SH-SY5Y (cell line): ENCODE results near the gene ALS2CL.
A peak's percentile ranks its signal among the peaks of the same experiment; 100 is the strongest.

Source experiments
- GATA2 ChIP-seq: IDR thresholded peaks from 2 replicates; pipeline ENCODE4 v1.6.1; 2011; ENCODE audit warnings: mild to moderate bottlenecking, low read depth, low read length
- GATA3 ChIP-seq: IDR thresholded peaks from 2 replicates; pipeline ENCODE4 v1.6.1; 2011; ENCODE audit warnings: low read depth, mild to moderate bottlenecking, low read length, moderate library complexity

DNA sequence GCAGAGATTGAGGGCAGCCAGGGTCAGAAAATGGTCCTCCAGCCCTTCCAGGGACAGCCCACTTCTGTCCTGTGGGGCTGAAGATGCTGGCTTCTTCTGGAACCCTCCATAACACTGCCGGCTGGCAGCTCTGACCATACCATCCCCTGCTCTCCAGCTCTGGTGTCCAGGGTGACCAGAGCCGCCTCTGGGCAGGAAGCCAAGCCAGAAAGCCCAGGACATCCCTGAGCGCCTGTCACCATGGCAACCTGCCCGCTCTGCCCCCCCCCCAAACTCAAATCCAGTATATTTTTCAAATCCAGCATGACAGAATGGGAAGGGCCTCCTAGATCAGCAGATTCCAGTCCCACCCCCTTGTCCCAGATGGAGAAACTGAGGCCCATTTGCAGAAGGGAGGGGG is 7.3 kb upstream of the ALS2CL start:
- TF ChIP-seq GATA3 (no peak), GATA2 (peak; percentile 40; the same call in 1 of the 2 replicates)
